Central memory CD8-positive, alpha-beta T cell (primary cell): ENCODE measurements around the gene JAZF1.
"Not testable (repeated sequence)": the region's sequence is repeated elsewhere in the genome, so short reads cannot be mapped to it uniquely, and the experiment has no call there.

Source experiments
- ATAC-seq: fragments of 150-1000 bp; cut with Tn5 transposase; replicated peaks from 2 replicates; pipeline ENCODE4 v1.10.0; 2022; ENCODE audit warnings: mild to moderate bottlenecking, moderate FRiP score, moderate number of reproducible peaks; ENCODE audit not compliant: poor library complexity, severe bottlenecking; ENCODE audit errors: extremely low read depth
- DNase-seq, 2 donors: peaks; one replicate each; pipeline ENCODE4 v3.0.0; 2021; ENCODE audit warnings: low spot score in 2 of 2
- H3K27ac Mint-ChIP-seq: one replicate; pipeline ENCODE4 v1.8.0; 2022; ENCODE audit warnings: low read depth, mild to moderate bottlenecking, moderate library complexity, mixed read lengths
- H3K27me3 Mint-ChIP-seq: one replicate; pipeline ENCODE4 v1.8.0; 2022; ENCODE audit warnings: mixed read lengths
- H3K36me3 Mint-ChIP-seq: one replicate; pipeline ENCODE4 v1.8.0; 2022; ENCODE audit warnings: mild to moderate bottlenecking, moderate library complexity, mixed read lengths; ENCODE audit not compliant: insufficient read depth
- H3K4me1 Mint-ChIP-seq: one replicate; pipeline ENCODE4 v1.8.0; 2022; ENCODE audit warnings: mixed read lengths
- H3K4me3 Mint-ChIP-seq: one replicate; pipeline ENCODE4 v1.8.0; 2022; ENCODE audit warnings: mild to moderate bottlenecking, moderate library complexity, mixed read lengths
- H3K9me3 Mint-ChIP-seq: one replicate; pipeline ENCODE4 v1.8.0; 2022; ENCODE audit warnings: mixed read lengths

Gene JAZF1

DNA sequence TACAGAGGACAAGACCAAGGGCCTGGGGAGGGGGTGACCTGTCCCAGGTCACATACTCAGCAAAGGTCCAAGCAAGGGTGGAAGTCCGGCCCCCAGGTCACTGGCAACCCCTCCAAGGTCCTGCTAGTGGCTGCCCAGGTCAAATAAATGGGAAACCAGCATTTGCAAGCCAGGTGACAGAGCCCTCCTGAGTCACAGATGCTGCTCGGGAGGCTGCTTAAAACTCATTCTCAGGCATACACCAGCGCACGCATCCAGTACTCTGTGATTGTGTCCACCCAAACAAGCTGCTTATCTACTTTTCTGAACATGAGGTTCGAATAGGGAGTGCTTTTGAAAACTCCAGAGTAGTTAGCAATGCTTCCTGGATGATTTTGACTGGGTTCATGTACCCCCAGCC lies 310.0 kb downstream of the JAZF1 start:
- Mint-ChIP-seq H3K36me3 (peaks cover 8% of the 10 kb centered on the region), H3K27ac (peak overlapping the region; percentile 27), H3K9me3 (no peaks in the 10 kb centered on the region), H3K27me3 (no peaks in the 10 kb centered on the region), H3K4me3 (no peak overlapping the region), H3K4me1 (peaks cover 55% of the 10 kb centered on the region)
- DNase-seq (no peak), ATAC-seq (no peak)

- Mint-ChIP-seq H3K36me3 (peaks cover 11% of the 10 kb centered on the region), H3K27me3 (no peaks in the 10 kb centered on the region), H3K27ac (no peak overlapping the region), H3K4me1 (peaks cover 56% of the 10 kb centered on the region), H3K4me3 (no peak overlapping the region), H3K9me3 (no peaks in the 10 kb centered on the region)
- no peak for DNase-seq
- ATAC-seq: no peak
Observed at GRCh38 chr7:27869056-27869455, 311.5 kb downstream of the JAZF1 start.

GRCh38 chr7:27868131-27868550 lies 312.5 kb downstream of the JAZF1 start:
- no peaks in the 10 kb centered on the region for H3K27me3 Mint-ChIP-seq
- ATAC-seq (no peak), DNase-seq (no peak)
- H3K4me1 Mint-ChIP-seq: peaks cover 60% of the 10 kb centered on the region
- H3K27ac Mint-ChIP-seq: peak overlapping the region; percentile 64
- no peaks in the 10 kb centered on the region for H3K9me3 Mint-ChIP-seq
- H3K36me3 Mint-ChIP-seq: peaks cover 10% of the 10 kb centered on the region
- H3K4me3 Mint-ChIP-seq: peak overlapping the region; percentile 25

- Mint-ChIP-seq H3K27ac (peak overlapping the region; percentile 58), H3K4me1 (peaks cover 62% of the 10 kb centered on the region), H3K27me3 (no peaks in the 10 kb centered on the region), H3K9me3 (no peaks in the 10 kb centered on the region), H3K36me3 (peaks cover 11% of the 10 kb centered on the region), H3K4me3 (peak overlapping the region; percentile 61)
- peak; percentile 69 for ATAC-seq
- DNase-seq: no peak
Observed at GRCh38 chr7:27866828-27867672, 313.5 kb downstream of the JAZF1 start.

DNA sequence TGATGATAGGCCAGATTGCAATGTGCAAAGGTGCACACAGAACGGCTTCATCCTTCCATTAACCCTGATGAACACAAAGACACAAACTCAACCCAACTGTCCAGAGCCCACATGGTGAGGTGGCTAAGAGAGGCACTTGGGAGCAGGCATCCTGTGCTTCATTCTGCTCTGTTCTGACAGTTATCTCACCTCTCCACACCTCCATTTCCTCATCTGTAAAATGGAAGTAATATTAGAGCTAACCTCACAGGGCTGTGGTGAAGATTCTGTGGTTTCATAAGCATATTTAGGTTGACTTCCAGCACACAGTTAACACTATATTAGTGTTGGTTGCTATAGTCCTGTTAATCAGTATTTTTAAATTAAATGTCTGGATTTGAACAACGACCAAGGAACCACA lies 314.3 kb downstream of the JAZF1 start:
- DNase-seq (no peak), ATAC-seq (peak; percentile 78)
- H3K4me1 Mint-ChIP-seq: peaks cover 67% of the 10 kb centered on the region
- no peaks in the 10 kb centered on the region for H3K9me3 Mint-ChIP-seq
- H3K27ac Mint-ChIP-seq: peak overlapping the region; percentile 58
- H3K4me3 Mint-ChIP-seq: peak overlapping the region; percentile 61
- H3K36me3 Mint-ChIP-seq: peaks cover 12% of the 10 kb centered on the region
- H3K27me3 Mint-ChIP-seq: no peaks in the 10 kb centered on the region

- Mint-ChIP-seq H3K9me3 (no peaks in the 10 kb centered on the region), H3K4me1 (peaks cover 56% of the 10 kb centered on the region), H3K27me3 (no peaks in the 10 kb centered on the region), H3K27ac (no peak overlapping the region), H3K4me3 (no peak overlapping the region), H3K36me3 (peaks cover 13% of the 10 kb centered on the region)
- DNase-seq (no peak), ATAC-seq (no peak)
Observed at GRCh38 chr7:27863880-27864279, 316.7 kb downstream of the JAZF1 start.

- H3K27ac Mint-ChIP-seq: peak overlapping the region; percentile 76
- H3K4me3 Mint-ChIP-seq: no peak overlapping the region
- no peaks in the 10 kb centered on the region for H3K27me3 Mint-ChIP-seq
- peaks cover 11% of the 10 kb centered on the region for H3K36me3 Mint-ChIP-seq
- DNase-seq (no peak), ATAC-seq (no peak)
- peaks cover 41% of the 10 kb centered on the region for H3K4me1 Mint-ChIP-seq
- no peaks in the 10 kb centered on the region for H3K9me3 Mint-ChIP-seq
Observed at GRCh38 chr7:27861747-27862146, 318.8 kb downstream of the JAZF1 start.

- H3K4me1 Mint-ChIP-seq: peaks cover 32% of the 10 kb centered on the region
- DNase-seq (no peak), ATAC-seq (no peak)
- H3K27me3 Mint-ChIP-seq: no peaks in the 10 kb centered on the region
- H3K4me3 Mint-ChIP-seq: no peak overlapping the region
- H3K36me3 Mint-ChIP-seq: peaks cover 11% of the 10 kb centered on the region
- H3K27ac Mint-ChIP-seq: peak overlapping the region; percentile 76
- H3K9me3 Mint-ChIP-seq: no peaks in the 10 kb centered on the region
Observed at GRCh38 chr7:27860800-27861199, 319.8 kb downstream of the JAZF1 start.

- H3K36me3 Mint-ChIP-seq, ATAC-seq, H3K27me3 Mint-ChIP-seq, DNase-seq, H3K4me3 Mint-ChIP-seq, H3K9me3 Mint-ChIP-seq, H3K27ac Mint-ChIP-seq: not testable (repeated sequence)
- H3K4me1 Mint-ChIP-seq: peaks cover 40% of the 10 kb centered on the region
Observed at GRCh38 chr7:27856703-27857485, 323.7 kb downstream of the JAZF1 start.

DNA sequence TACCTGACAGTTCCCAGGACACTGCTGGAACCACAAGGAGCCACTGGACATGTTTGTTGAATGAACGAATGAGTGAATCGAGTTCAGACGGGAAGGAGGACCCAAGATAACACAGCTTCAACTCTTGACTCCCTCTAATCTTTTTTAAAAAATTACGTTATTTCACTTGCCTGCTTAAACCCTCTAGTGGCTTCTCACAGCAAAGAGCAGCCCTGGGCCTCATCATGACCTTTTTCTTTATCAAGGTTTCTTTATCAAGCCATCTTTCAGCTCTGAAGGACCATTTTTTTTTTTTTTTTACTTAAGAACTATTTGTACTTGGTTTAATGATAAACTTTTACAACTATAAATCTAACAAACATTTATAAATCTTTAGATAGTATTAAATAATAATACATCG lies 330.1 kb downstream of the JAZF1 start:
- no peaks in the 10 kb centered on the region for H3K9me3 Mint-ChIP-seq
- no peak for ATAC-seq
- H3K4me1 Mint-ChIP-seq: peaks cover 24% of the 10 kb centered on the region

GRCh38 chr7:27846388-27846787 lies 334.2 kb downstream of the JAZF1 start:
- no peak for DNase-seq
- Mint-ChIP-seq H3K4me3 (no peak overlapping the region), H3K36me3 (peaks cover 8% of the 10 kb centered on the region), H3K27me3 (no peaks in the 10 kb centered on the region), H3K4me1 (no peaks in the 10 kb centered on the region), H3K9me3 (no peaks in the 10 kb centered on the region), H3K27ac (no peak overlapping the region)
- no peak for ATAC-seq

More for the DNA sequence above, 330.1 kb downstream of the JAZF1 start:
- Mint-ChIP-seq H3K27me3 (no peaks in the 10 kb centered on the region), H3K4me3 (no peak overlapping the region), H3K36me3 (peaks cover 6% of the 10 kb centered on the region), H3K27ac (no peak overlapping the region)
- no peak for DNase-seq

DNA sequence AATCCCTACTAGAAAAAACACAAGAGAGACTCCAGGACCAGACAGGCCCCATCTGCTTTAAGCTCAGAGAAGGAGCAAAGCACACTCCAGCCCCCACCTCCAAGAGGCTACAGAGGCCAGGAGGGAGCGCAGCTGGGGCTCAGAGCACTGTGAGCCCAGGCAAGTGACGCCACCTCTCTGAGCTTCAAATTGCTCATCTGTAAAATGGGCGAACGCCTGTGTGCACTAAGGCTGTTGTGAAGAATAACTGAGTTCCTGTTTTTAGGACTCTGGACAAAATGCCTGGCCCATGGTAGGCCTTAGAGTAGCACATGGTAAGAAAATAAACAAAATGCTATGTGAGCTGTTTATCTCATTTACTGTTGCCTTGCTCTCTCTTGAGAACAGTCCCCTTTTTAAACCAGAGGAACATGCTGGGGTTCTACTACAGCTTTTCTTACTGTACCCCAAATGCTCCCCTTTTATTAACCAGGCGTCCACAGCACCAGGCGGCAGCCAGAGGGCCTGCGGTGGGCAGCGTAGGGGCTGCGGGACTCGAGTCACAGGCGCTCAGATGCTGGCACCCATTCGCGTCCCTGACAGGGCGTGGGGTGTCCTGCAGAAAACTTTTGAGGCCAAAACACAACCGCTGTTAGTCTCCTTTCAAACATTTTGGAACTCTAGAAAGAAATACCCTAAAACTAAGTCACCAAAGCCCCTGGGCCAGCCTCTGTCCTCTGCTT lies 336.9 kb downstream of the JAZF1 start:
- Mint-ChIP-seq H3K9me3 (no peaks in the 10 kb centered on the region), H3K36me3 (peaks cover 12% of the 10 kb centered on the region), H3K4me1 (peaks cover 17% of the 10 kb centered on the region), H3K27me3 (no peaks in the 10 kb centered on the region), H3K4me3 (no peak overlapping the region), H3K27ac (no peak overlapping the region)
- DNase-seq (no peak), ATAC-seq (no peak)
